GM18511 (cell line): ENCODE measurements around the gene SMTNL1.
A peak's percentile ranks its signal among the peaks of the same experiment; 100 is the strongest.

ENCODE experiments used
- ATAC-seq: cut with Tn5 transposase; IDR thresholded peaks from one replicate; pipeline ENCODE4 v1.9.1; 2021; ENCODE audit warnings: mild to moderate bottlenecking, moderate library complexity; ENCODE audit not compliant: unreplicated experiment

The SMTNL1 gene

GRCh38 chr11:57543593-57543992 lies 6.2 kb downstream of the SMTNL1 start:
- ATAC-seq = no peak

GRCh38 chr11:57544566-57544965 lies 7.2 kb downstream of the SMTNL1 start:
- ATAC-seq = no peak

- no peak for ATAC-seq
Measured at GRCh38 chr11:57545883-57546282, 8.5 kb downstream of the SMTNL1 start.

- no peak for ATAC-seq
Measured at GRCh38 chr11:57546451-57546850, 9.1 kb downstream of the SMTNL1 start.

- peak; percentile 70 for ATAC-seq
Measured at GRCh38 chr11:57546869-57547475, 9.6 kb downstream of the SMTNL1 start.

- peak; percentile 93 for ATAC-seq
Measured at GRCh38 chr11:57547854-57548377, 10.5 kb downstream of the SMTNL1 start.

GRCh38 chr11:57549983-57550382 lies 12.6 kb downstream of the SMTNL1 start:
- ATAC-seq = no peak

- ATAC-seq = no peak
Measured at GRCh38 chr11:57551941-57552340, 14.5 kb downstream of the SMTNL1 start.

GRCh38 chr11:57552479-57552878 lies 15.1 kb downstream of the SMTNL1 start:
- ATAC-seq = no peak

GRCh38 chr11:57555393-57555792 lies 18.0 kb downstream of the SMTNL1 start:
- ATAC-seq = no peak

- ATAC-seq = no peak
Measured at GRCh38 chr11:57556041-57556440, 18.6 kb downstream of the SMTNL1 start.

GRCh38 chr11:57560146-57560545 lies 22.8 kb downstream of the SMTNL1 start:
- no peak for ATAC-seq

GRCh38 chr11:57562596-57562995 lies 25.2 kb downstream of the SMTNL1 start:
- no peak for ATAC-seq

- ATAC-seq = peak; percentile 59
Measured at GRCh38 chr11:57566005-57566904, 28.9 kb downstream of the SMTNL1 start.

GRCh38 chr11:57566905-57567514 lies 29.6 kb downstream of the SMTNL1 start:
- ATAC-seq = peak; percentile 3

GRCh38 chr11:57567515-57568329 lies 30.3 kb downstream of the SMTNL1 start, which contains the start of gene UBE2L6:
Gene UBE2L6, minus strand, starts transcription at chr11:57567672. Its CDS starts 61 bp downstream, at chr11:57567611.
- peak; percentile 77 for ATAC-seq

- peak; percentile 17 for ATAC-seq
Measured at GRCh38 chr11:57568330-57568766, 31.0 kb downstream of the SMTNL1 start.

GRCh38 chr11:57571606-57572005 lies 34.2 kb downstream of the SMTNL1 start:
- no peak for ATAC-seq

- ATAC-seq = no peak
Measured at GRCh38 chr11:57574061-57574460, 36.7 kb downstream of the SMTNL1 start.

- ATAC-seq = no peak
Measured at GRCh38 chr11:57584341-57584740, 46.9 kb downstream of the SMTNL1 start.

- ATAC-seq = no peak
Measured at GRCh38 chr11:57585301-57585700, 47.9 kb downstream of the SMTNL1 start.
